Anterior cingulate cortex (tissue), 58 donors: Measurements from ENCODE around the gene KLHL30.
"Not testable (repeated sequence)": the region's sequence is repeated elsewhere in the genome, so short reads cannot be mapped to it uniquely, and the experiment has no call there.

ENCODE experiments used
- DNase-seq, 58 donors: peaks; one replicate each; lab custom pipeline; 2025; lab: John Stamatoyannopoulos, UW

KLHL30 gene

DNA sequence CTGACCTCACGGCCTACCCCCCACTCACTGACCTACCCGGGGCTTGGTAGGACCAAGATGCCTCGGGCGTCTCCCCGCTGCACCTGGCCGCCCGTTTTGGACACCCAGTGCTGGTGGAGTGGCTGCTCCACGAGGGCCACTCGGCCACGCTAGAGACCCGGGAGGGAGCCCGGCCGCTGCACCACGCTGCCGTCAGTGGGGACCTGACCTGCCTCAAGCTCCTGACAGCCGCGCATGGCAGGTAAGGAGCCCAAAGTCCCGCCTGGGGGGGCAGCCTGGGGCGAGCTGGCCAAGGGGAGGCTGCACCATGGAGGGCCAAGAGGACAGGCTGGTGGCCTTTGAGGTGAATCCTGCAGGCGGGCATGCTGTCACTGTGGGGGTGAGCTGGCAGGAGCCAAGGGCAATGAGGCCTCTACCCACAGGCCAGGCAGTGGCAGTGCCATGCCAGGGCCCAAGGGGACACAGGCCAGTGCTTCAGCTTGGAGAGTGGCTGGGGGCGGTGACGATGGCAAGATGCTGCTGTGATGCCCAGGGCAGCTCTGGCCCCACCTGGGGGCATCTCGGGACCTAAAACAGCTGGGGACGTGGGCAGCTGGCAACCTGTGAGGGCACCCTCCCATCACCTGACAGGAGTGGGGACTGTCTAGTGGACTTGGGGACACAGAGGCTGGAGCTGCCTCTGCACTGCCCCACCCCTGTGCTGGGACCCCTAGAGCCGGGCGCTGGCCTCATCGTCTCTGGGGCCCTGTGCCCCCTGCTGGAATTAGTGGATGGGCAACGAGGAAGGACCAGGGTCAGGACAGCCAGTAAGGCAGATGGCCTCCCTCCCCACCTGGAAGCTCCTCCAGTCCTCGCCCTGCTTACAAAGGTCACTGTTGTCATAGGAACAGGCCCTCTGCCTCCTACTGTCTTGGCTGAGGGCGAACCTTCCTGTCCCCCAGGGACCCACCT, 36.3 kb upstream of the KLHL30 start:
- DNase-seq: no peak

- no peak for DNase-seq
These were observed 35.6 kb upstream of the KLHL30 start for GRCh38 chr2:238102865-238103264.

DNA sequence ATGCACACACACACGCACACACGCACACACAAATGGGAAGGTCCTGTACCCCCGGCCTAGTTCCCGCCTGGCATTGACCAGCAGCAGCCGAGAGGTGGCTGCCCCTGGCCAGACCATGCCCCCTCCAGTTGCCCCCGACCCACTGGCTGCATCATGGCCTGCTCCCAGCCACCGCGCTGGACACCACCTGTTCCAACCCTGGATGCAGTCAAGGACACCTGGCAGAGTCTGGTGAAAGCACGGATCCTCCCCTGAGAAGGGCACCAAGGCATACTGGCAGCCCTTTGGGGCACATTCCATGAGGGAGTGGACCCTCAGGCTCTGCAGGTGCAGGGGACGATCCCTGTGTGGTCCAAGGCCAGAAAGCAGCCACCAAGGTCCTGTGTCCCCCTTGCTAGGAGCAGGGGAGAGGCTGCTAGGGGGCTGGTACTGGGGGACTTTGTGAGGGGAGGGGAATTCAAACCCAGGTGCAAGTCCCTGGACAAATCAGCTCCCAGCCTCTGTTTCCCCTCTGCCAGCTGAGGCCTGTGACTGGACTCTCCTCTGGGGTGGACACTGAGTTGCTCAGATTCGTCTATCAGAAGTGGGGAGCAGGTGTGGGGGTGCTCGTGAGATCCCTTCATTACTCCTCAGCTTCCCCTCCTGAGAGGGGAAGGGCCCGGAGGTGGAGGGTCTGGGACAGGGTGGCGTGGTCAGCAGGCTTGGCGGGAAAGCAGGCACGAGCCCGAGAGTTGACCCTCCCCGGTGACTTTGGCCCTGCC, 34.8 kb upstream of the KLHL30 start:
- DNase-seq: no peak

DNA sequence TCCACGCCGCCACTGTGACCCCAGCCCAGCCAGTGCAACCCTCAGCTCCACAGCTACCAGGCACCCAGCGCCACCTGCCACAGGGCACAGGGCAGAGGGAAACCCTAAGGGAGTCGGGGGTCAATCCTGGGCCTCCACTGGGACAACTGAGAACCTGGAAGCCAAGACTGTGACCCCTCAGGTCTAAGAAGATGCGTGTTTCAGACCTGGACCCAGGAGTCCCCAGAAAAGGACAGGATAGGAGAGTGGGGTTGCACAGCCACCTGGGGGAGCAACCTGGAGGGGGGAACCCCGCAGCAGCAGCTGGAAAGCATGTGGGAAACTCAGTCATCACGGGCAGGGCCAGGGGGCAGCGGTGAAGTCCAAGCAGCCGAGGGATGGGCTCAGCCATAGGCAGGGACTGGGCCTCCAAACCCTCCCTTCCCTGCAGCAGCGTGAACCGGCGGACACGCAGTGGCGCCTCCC, 34.2 kb upstream of the KLHL30 start:
- no peak for DNase-seq

DNA sequence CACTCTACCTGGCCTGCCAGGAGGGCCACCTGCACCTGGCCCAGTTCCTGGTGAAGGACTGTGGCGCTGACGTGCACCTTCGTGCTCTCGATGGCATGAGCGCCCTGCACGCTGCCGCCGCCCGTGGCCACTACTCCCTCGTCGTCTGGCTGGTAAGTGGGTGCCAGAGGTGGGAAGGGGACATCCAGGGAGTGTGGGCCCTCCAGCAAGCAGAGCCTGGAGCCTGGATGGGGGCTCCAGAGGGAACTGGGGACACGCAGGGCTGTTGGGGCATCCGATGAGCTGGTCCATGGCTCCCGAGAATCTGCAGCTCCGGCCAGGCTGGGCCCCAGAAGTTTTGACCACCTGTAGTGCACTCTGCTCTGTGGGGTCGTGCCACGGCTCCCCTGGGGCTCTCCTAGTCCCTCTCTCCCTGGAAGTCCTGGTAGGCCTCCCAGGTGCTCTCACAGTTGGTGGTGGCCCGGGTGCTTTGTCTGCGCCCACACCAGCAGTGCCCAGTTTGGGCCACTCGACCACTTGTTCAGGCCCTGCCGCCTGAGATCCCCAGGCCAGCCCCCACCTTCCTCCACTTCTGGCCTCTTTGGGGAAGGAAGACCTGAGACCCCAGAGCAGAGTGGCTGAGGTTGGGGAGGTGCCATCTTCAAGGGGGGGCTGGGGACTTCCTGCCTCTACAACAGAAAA, 33.6 kb upstream of the KLHL30 start:
- no peak for DNase-seq

GRCh38 chr2:238105506-238106338, 32.7 kb upstream of the KLHL30 start:
- peak in 3 of 58 donors; percentile 16 to 42 (median 17) for DNase-seq

GRCh38 chr2:238106339-238106697, 32.1 kb upstream of the KLHL30 start:
- DNase-seq: no peak

DNA sequence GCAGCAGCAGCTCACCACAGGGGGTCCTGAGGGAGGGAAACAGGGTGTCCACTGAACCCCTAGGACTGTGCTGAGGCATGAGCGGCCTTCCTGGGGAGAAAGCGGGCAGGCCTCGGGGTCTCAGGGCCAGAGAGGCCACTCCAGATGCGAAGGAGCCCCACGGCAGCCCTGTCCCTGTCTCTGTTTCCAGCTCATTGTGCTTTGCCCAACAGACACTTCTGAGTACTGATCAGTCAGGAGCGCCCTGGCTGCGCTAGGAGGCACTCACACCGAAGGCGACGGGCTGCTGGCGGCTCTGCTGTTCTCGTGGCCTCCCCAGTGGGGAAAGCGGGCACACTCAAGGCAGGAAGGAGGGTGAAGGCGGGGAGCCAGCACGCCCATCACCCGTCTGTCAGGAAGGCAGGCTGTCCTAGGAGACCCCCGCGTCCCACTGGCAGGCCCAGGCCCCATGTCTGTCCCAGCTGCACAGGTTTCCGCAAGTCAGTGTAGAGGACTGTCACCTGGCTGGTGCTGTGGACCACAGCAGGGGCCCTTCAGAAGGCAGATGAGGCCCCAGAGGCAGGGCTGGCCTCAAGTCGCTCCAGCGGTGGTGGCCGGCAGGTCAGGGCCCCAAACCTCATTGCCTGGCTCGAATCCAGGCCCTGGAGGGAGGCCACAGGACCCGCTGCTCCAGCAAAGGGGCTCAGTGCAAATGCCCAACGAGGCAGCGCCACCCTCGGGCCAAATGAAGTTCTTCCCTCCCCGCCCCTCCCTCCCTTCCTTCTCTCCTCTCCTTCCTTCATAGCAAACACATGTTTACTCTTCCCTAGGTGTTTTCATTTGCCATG, 31.6 kb upstream of the KLHL30 start:
- no peak for DNase-seq

DNA sequence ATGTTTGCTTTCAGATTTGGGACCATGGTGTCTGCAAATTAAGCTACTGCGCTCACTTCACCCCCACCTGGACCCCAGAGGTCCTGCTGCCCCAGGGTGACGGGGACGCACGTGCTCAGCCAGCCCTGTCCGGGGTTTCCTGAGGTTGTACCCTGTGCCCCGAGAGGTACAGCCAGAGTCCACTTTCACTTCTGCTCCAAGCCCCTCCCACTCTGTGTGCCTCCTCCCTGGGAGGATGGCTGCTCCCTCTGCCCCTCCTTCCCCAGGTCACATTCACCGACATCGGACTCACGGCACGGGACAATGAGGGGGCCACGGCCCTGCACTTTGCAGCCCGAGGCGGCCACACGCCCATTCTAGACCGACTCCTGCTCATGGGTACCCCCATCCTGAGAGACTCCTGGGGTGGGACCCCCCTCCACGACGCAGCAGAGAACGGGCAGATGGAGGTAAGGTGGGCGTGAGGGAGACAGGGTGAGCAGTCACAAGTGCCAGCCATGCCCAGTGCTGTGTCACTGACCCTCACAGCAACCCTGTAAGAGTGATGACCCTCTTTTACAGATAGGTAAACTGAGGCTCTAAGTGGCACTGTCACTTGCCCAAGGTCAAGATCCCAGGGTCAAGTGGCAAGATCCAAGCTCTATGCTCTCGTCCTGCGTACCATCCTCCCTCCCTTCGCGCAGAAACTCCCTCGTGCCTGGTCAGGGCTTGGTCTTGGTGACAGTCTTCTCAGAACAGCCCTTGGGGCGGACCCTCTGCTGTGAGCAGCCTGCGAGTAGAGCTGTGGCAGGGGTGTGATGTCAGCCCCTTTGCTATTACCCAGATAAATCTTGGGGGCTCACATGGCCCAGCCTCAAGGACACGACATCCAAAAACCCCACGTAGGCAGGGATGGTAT, 30.7 kb upstream of the KLHL30 start:
- no peak for DNase-seq

DNA sequence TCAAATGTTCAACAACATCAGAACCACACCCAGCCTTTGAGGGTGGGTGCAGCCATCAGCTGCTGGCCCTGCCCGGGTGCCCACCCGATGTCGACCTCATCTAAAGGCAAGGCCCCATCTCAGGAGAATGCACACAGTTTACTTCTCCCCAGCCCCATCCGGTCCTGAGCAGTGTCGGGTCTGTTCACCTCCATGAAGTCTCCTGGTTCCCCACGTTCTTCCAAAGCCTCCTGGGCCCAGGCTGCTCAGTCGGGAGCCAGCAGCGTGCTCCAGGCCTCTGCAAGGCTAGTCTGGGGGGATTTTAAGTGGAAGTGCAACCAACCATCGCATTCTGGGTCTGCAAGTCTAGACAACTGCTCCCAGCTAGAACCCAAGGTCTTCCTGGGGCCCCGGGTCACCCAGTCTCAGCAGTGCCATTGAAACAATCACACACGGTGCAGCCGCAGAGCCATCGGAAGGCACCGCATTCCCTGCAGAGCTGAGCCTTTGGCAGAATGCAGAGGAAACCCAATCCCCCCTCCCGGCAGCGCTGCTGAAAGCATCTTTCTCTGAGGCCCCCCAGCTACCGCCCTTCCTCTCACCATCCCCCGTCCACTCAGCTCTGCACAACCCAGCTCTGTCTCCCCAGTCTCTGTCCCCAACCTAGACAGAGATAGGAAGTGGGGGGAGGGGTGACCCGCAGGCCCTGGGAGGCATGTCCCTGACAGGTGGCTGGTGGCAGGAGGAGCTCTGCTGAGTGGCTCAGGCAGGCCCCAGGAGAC, 29.9 kb upstream of the KLHL30 start:
- no peak for DNase-seq

- DNase-seq: no peak
These were observed 24.9 kb upstream of the KLHL30 start for GRCh38 chr2:238113611-238114010.

GRCh38 chr2:238114331-238114841, 24.1 kb upstream of the KLHL30 start:
- DNase-seq: no peak

- no peak for DNase-seq
These were observed 23.4 kb upstream of the KLHL30 start for GRCh38 chr2:238114851-238115660.

DNA sequence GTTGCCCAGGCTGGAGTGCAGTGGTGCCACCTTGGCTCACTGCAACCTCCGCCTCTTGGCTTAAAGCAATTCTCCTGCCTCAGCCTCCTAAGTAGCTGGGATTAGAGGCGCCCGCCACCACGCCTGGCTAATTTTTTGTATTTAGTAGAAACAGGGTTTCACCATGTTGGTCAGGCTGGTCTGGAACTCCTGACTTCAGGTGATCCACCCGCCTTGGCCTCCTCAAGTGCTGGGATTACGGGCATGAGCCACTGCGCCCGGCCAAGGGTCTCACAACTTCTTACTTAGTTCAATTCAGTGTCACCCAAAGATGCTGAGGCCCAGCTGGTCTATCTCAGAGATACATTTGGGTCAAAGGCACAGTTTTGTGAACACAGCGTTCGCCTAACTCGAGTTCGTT, 22.8 kb upstream of the KLHL30 start:
- not testable (repeated sequence) for DNase-seq

- no peak for DNase-seq
These were observed 21.9 kb upstream of the KLHL30 start for GRCh38 chr2:238116298-238117198.
